Fibroblast of skin of left biceps (primary cell): Measurements from ENCODE around the gene CHAF1A.

Experiments
- DNase-seq, 2 experiments: peaks; one replicate each; pipeline ENCODE4 v3.0.0-alpha.2; 2013; ENCODE audit warnings: low read depth in 2 of 2

Gene CHAF1A

DNA sequence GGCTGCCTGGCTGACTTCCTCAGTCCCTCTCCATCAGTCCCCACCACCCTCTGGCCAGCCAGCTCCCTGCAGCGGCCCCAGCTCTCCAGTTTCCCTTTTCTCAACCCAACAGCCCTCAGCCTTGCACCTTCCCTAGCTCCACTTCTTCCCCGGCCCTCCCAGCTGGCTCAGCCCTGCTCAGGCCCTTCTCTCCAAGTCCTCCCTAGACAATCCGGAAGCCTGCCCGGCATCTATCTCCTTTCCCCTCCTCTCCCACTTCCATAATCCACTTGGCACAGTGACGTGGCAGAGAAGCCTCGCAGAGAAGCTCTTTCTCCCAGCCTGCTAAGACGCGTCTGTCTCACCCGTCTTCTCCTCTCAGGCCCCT lies 54.0 kb downstream of the CHAF1A start:
- peak; percentile 32 to 36 for DNase-seq

DNA sequence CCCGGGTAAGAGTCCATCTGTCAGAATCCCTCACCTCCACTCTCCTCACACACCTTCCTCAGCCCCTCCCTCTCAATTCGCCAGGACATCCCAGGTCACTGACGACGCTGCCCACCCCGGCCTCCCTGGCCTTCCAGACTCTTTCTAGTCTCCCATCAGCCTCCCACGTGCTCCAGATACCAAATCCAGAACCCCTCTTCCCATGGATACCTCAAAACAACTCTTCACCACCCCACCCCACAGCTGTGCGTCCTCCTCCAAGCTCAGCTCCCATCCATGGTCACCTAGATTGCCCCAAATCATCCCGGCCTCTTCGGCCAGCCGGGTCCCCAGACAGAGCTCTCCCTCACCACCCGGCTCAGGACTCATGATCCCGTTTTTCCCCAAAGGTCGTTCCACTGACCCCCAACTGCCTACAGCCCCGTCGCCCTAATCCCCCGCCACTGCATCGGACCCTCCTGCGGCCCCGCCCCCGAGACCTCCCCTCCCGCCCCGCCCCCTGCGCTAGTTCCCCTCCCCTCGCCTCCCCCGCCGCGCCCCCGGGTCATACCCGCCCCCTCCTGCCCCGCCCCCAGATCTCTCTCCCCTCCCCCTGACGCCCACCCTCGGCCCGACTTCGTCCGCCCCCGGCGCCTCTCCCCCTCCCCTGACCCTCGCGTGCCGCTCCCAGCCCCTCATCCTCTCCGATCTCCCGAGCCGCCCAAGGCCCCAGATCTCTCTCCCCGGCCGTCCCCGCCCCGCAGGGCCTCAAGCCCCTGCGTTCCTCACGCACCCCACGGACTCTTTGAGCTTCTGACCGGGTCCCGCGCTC lies 54.6 kb downstream of the CHAF1A start:
- DNase-seq = peak; percentile 33 to 37

DNA sequence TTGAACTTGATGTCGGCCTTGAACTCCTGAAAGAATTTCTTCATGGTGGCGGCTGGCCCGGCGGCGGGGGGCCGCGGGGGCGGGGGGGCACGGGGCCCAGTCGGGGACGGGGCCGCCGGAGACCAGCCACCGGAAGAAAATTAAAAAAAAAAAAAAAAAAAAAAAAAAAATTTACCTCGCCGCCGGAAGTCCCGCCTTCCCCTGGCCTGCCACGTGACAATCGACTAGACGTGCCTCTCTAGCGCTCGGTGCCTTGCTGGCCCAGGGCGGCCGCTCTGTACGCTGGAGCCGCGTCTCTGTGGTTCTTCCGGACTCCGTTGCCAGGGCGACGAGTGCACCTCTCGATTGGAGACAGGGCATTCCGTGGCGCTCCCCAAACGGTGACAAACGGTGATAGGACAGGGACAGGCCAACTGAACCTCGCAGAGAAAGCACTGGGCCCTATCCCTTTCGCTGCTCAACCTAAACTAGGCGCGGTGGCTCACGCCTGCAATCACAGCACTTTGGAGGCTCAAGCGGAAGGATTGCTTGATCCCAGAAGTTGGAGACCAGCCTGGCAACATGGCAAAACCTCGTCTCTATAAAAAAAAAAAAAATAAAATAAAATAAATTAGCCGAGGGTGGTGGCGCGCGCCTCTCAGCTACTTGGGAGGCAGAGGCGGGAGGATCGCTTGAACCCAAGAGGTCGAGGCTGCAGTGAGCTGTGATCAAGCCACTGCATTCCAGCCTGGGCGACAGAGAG lies 55.4 kb downstream of the CHAF1A start, which contains the start of gene UBXN6:
TSS of gene UBXN6 (minus strand) at position 141 of the 742 bp plus-strand sequence. CDS start at position 44, 97 bp downstream.
- peak; percentile 95 to 97 for DNase-seq

DNA sequence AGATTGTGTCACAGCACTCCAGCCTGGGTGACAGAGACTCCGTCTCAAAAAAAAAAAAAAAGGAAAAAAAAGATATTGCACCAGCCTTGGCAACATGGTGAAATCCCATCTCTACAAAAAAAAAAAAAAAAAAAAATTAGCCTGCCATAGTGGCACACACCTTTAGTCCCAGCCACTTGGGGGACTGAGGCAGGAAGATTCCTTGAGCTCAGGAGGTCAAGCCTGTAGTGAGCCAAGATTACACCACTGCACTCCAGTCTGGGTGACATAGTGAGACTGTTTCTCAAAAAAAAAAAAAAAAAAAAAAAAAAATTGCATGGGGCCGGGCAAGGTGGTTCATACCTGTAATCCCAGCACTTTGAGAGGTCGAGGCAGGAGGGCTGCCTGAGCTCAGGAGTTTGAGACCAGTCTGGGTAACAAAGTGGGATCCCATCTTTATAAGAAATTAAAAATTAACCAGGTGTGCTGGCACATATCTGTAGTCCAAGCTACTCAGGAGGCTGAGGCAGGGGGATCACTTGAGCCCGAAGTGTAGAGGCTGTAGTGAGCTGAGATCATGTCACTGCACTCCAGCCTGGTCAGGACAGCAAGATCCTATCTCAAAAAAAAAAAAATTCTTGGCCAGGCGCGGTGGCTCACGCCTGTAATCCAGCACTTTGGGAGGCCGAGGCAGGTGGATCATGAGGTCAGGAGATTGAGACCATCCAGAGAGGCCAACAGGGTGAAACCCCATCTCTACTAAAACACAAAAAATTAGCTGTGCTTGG lies 62.6 kb downstream of the CHAF1A start:
- no peak for DNase-seq

DNA sequence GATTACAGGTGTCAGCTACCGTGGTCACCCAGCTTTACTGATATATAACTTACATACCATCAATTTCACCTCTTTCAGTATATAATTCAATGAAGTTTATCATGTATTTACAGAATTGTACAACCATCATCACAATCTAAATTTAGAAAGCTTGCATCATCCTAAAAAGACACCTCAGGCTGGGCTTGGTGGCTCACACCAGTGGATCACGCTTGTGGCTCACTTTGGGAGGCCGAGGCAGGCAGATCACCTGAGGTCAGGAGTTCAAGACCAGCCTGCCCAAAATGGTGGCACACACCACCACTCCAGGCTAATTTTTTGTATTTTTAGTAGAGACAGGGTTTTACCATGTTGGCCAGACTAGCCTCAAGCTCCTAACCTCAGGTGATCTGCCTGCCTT lies 65.4 kb downstream of the CHAF1A start:
- DNase-seq = no peak

DNA sequence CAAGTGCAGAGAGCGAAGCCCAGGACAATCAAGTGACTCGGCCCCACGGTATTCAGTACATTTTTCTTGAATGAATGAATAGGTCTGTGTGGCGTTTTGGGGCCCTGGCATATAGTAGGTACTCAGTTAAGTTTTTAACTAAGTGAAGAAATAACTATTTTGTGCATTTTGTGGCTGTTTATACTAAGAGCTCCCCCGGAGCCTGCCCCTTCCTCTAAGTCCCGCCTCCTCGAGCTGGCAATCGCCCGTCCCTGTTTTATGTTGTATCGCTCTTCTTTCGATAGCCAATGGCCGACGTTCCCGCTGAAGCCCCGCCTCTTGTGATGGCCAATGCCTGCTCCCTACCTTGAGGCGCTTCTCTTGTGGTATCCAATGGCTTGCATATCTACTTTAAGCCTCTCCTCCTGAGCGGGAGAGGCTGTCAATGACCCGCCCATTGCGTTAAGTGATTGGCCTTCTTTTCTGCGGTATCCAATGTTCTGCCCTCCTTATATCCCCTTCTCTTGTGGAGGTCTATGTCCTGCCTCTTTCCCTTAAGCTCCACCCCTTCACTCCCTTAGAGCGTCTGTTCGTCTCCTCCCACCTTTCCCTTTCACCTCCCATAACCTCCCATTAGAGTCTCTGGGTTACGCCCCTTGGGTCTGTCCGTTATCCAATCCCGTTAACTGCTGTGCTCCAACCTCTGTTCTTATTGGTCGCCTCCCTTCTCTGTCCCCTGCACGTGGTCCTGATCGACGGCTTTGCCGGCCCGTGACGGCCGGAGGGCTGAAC lies 69.1 kb downstream of the CHAF1A start:
- peak; percentile 100 for DNase-seq

DNA sequence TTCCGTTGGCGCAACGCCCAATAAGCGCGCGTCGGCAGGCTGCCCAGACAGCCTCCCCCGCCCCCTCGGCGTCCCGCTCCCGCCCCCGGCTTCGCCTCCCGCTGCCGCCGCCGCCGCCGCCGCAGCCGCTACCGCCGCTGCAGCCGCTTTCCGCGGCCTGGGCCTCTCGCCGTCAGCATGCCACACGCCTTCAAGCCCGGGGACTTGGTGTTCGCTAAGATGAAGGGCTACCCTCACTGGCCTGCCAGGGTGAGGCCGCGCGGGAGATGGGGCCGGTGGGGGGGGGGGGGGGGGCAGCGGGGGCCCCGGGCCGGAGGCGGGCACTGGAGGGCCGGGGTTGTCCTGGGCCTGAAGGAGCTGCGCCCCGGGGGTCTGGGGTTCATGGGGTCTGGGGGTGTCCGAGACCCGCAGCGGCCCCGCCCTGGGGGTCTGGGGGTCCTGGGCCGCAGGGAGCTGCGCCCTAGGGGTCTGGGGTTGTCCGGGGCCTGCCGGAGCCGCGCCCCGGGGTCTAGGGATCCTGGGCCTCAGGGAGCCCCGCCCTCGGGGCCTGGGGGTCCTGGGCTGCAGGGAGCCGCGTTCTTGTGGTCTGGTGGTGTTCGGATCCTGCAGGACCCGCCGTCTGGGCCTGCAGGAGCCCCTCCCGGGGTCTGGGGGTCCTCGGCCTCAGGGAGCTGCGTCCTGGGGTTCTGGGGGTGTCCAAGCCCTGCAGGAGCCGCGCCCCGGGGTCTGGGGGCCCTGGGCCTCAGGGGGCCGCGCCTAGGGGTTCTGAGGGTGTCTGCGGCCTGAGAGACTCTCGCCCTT lies 69.9 kb downstream of the CHAF1A start, which contains the start of gene HDGFL2:
TSS of gene HDGFL2 (plus strand) at position 124 of the 801 bp plus-strand sequence. CDS start at position 178, 54 bp downstream.
- DNase-seq = no peak

DNA sequence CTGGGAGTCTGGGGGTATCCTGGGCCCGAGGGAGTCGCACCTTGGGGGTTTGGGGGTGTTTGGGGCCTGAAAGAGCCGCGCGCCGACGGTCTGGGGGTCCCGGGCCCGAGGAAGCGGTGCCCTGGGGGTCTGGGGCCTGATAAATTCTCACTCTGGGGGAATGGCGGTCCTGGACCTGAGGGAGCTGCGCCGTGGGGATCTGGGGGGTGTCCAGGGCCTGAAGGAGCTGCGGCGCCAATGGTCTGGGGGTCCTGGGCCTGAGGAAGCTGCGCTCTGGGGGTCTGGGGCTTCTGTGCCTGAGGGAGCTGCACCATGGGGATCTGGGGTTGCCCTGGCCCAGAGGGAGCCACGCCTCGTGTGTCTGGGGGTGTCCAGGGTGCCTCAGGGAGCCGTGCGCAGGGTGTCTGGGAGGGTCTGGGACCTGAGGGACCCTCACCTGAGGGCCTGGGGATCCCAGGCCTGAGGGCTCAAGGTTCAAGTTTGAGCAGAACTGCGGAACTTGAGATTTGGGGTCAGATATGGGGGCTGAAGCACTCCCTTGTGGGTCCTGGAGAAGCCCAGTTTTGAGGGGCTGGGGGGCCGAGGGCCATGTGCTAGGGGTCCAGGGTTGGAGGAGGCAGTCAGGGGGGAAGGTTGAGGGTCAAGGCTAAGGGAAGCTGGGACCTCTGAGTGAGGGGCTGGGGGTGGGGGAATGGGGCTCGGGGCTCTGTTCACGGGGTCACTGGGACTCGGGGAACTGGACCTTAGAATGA lies 70.7 kb downstream of the CHAF1A start:
- no peak for DNase-seq

DNA sequence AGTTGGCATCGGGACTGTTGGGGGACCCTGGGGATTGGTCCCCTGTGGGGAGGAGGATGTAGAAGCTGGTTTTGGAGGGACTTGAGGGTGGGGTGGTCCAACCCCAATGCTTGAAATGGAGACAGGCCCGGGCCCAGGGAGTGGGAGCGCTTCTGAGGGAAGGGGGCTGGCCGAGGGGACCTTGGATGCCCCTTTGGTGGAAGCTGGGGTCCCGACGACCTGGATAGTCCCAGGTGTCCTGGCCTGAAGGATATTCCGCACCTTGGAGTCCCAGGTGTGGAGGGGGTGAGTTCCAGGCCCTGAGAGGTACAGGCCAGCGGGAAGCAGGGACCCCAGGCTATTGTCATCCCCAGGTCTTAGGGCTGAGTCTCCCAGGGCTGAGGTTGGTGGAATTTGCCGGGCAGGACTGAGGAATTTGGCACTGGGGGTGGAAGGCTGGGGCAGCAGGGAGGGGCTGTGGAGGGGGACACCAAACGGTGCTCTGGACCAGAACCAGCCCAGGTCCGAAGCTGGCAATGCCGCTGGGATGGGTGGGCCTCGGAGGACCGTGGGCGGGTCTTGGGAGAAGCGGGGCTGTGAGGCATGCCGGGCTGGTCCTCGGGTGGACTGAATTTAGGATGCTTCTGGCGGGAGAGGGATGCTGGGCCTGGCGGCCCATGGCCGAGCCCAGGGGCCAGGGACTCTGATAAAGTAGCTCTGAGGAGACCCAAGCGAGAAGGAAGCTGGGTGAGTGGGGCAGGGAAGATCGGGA lies 71.5 kb downstream of the CHAF1A start:
- DNase-seq = no peak

DNA sequence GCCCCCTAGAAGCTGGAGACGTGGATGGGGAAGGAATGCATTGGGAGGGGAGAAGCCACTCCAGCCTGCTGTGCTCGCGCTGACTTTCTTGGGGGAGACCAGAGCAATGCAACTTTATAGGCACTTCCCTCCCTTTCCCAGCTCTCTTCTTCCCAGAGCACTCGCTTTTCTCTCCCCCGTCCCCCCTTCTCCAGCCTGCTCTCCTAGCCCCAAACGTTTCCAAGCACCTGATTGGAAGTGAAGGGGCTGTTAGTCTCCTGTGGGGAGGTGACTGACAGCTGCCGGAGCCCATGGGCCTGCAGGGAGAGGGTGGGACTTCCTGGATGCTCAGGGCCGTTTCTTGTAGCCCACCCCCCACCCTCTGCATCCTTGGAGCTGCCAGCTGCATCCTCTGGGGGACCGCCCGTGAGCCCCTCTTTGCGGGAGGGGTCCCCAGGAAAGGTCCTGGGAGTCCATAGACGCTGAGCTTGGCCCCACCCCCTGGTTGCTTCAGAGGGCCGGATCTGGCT lies 72.1 kb downstream of the CHAF1A start:
- DNase-seq = peak; percentile 36 to 45

DNA sequence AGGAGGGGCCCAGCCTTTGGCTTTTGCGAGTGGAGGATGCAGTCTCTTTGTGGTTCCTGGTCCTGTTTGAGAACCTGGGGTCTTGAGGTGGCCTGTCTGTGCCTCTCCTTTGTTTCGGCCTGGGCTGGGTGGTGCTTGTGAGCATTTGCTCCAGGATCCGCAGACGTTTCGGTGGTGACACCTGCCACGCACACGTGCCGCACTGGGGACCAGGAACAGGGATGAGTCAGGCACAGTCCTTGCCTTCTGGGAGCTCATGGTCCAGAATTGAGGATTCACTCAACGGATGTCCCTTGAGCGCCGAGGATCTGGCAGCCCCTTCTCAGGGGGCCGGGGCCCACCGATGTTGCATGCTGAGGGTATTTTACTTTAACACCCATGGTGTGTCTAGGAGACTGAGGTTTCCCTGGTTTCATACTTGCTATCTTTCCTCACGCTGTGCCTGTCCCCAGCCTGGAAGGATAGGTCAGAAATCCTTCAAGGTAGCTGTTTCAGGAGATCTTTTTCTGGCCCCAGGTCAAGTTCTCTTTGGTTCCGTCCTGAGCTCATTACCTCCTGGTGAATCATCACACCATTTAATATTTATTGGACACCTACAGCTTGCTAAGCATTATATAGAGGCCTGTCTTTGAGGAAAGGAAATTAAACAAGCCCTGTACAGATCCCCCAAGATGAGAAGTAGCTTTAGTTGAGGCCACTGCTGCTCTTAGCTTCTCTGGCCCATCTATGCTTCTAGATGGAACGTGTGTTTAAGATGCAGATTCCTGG lies 74.8 kb downstream of the CHAF1A start:
- DNase-seq = no peak

DNA sequence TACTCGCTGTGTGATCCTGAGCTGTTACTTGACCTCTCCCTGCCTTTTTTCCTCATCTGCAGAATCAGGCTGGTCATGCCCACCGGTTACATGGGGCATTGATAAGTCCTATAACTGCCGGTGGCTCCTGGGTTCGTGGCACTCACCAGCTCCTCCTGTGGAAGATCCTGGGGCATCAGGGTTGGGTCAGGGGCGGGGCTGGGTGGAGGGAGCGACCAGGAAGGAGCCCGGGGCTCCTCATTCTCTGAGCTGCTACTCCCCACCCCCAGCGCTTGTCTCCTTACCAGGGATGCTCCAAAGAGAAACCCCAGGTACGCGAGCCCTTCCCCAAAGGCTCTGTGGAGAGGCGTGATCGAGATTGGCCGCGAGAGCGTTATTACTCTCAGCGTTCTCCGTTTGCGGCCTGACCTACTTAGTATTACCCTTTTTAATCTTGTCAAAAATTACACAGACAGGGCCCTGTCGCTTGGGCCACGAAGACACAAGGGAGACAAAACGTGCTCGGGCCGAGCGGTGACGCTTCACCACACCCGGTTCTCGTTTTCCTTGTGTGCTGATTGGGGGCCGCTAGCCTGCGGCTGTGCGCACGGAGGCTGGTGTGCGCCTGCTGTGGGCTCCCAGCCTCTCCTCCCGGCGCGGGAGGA lies 80.4 kb downstream of the CHAF1A start:
- no peak for DNase-seq

DNA sequence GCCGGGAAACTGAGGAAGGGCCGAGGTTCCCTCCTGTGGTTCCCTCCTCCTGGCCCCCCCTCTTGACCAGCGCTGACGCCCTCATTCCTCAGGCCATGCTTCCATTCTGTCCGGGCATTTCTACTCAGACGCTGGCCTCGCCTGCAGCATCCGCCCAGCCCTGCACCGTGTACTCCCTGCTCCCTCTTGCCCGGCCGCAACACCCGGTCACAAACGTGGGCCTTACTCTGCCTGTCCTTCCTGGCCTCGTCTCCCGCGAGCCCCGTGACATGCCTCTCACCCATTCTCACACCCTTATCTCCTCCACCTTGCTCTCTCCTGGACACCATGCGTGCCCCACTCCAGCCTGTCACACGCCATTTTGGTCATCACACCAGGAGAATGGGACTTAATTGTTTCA lies 80.9 kb downstream of the CHAF1A start:
- no peak for DNase-seq

DNA sequence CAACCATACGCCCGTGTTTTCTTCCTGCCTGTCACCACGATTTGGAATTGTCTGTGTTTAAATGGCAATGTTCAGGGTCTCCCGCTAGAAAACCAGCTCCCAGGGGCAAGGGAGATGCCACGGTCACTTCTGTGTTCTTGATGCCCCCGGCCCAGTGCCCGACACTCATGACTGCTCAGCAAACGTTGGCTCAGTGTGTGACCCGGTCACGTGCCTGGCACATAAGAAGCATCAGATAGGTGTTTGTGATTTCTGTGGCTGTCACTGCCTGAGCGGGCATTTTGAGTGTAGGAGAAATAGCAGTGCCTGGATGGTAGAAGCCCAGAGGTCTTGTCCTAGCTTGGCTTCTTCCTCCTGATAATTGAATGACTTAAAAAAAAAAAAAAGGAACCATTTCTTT lies 85.1 kb downstream of the CHAF1A start:
- no peak for DNase-seq

DNA sequence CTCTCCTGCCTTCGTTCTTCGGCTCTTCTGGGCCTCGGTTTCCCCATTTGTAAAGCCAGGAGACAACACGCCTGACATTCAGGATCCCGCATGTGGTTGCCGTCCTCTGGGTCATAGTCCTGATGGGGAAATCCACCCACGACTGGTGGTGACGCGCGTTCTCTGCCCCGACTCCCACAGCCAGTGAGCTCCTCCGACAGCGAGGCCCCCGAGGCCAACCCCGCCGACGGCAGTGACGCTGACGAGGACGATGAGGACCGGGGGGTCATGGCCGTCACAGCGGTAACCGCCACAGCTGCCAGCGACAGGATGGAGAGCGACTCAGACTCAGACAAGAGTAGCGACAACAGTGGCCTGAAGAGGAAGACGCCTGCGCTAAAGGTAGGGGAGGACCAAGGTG lies 86.1 kb downstream of the CHAF1A start:
- no peak for DNase-seq

DNA sequence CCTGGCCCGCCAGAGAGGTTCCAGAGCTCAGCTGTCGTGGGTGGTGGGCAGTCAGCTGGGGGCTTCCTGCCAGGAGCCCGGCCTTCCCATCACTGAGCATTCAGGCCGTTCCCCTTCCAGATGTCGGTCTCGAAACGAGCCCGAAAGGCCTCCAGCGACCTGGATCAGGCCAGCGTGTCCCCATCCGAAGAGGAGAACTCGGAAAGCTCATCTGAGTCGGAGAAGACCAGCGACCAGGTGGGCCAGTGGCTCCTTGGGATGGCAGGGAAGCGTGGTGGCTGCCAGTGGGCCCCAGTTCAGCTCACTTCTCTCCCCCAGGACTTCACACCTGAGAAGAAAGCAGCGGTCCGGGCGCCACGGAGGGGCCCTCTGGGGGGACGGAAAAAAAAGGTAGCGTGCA lies 89.0 kb downstream of the CHAF1A start:
- DNase-seq = no peak

DNA sequence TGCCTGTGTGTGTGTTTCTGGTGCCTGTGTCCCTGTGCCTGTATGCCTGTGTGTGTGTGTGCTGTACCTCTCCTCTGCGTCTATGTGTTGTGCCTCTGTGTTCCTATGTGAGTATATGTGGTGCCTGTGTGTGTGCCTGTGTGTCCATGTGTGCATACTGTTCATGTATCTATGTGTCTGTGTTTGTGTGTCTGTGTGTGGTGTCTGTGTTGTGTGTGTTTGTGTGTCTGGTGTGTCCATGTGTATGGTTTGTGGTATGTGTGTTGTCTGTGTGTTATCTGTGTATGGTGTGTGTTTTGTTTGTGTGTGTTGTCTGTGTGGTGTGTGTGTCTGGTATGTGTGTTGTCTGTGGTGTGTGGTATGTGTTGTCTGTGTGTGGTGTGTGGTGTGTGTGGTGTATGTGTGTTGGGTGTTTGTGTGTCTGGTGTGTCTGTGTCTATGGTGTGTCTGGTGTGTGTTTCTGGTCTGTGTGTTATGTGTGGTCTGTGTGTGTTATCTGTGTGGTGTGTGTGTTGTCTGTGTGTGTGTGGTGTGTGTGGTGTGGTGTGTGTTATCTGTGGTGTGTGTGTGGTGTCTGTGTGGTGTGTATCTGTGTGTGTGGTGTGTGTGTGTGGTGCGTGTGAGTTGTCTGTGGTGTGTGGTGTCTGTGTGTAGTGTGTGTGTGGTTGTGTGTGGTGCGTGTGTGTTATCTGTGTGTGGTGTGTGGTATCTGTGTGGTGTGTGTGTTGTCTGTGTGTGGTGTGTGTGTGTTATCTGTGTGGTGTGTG lies 90.1 kb downstream of the CHAF1A start:
- DNase-seq = no peak
